Daoy (cell line): Measurements from ENCODE around the gene FXYD5. TPM values are rescaled to one million over a fixed set of nuclear protein-coding genes. Genes with fewer than 3 reads are reported as not detected.
"Not testable (repeated sequence)": the region's sequence is repeated elsewhere in the genome, so short reads cannot be mapped to it uniquely, and the experiment has no call there.

Experiments used
- DNase-seq: peaks from one replicate; pipeline ENCODE4 v3.0.0-alpha.2; 2015; ENCODE audit warnings: low read depth
- total RNA-seq: library from RNA; depleted of rRNA; stranded (reverse); fragments of >200 nt; shearing (Covaris generic); gene quantifications from 2 replicates; pipeline ENCODE4 v1.2.3, GENCODE V29; 2014

FXYD5 gene
- total RNA-seq, 1 experiment from 2014 or later = 62.1 TPM

- DNase-seq = no peak
These were observed 17.4 kb upstream of the FXYD5 start for GRCh38 chr19:35136977-35137702.

DNA sequence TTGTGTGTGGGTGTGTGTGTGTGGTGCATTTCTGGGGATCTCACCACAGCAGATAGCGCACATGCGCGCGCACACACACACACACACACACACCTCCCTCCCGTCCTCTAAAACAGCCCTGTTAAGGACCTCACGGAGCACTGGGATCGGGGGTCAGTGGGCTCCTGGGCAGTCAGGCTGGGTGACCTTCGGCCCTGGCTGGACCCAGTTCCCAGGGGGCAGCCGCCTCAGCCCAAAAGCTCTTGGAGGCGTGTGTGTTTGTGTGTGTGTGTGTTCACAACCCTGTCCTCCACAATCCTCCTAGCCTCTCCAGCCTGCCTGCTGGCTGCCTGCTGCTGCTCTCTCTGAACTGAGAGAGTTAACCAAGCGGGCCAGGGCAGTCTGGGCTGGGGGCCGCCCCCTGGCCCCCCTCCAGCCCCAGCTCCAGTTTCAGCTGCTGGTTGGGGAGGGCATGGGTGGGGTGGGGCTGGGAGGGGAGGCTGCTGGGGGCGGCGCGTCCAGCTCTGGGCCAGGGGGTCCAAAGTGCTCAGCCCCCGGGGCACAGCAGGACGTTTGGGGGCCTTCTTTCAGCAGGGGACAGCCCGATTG lies 16.1 kb upstream of the FXYD5 start, which contains the start of gene FXYD1:
Gene FXYD1, plus strand, starts transcription at position 520 of the 588 bp plus-strand sequence. CDS start 1,256 bp downstream, outside the sequence.
- DNase-seq = no peak

DNA sequence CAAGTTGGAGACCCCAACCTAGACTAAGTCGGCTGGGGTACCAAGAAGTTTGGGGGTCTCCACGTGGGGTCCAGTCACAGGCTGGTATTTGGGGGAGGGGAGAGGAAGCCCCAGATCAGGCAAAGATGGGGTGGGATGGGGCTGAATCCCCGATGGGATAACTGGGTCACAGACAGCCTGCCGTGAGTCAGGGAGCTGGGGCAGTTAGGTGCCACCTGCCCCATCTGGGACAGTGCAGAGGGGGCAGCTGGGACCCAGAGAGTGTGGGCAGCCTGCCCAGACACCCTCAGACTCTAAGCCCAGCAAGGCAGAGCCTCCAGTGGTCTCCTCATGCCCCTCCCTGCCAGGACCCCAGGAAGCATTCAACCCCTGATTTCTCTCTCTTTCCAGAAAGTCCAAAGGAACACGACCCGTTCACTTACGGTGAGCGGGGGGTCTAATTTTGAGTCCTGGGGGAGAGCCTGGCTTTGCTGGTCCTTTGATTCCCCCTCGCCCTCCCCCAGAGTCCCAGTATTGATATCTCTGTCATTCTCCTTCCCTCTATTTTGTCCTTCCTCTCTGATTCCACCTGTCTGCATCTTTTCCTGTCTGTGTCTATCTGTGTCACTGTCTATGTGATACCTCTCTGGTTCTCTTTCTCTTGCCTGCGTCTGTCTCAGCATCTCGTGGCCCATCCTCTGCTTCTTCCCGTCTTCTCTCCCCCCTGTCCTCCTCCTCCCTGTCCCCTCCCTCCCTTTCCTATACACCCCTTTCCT lies 14.2 kb upstream of the FXYD5 start:
- DNase-seq = no peak

GRCh38 chr19:35140962-35141836 lies 13.3 kb upstream of the FXYD5 start:
- peak; percentile 94 for DNase-seq

- DNase-seq = no peak
These were observed 12.5 kb upstream of the FXYD5 start for GRCh38 chr19:35141837-35142605.

DNA sequence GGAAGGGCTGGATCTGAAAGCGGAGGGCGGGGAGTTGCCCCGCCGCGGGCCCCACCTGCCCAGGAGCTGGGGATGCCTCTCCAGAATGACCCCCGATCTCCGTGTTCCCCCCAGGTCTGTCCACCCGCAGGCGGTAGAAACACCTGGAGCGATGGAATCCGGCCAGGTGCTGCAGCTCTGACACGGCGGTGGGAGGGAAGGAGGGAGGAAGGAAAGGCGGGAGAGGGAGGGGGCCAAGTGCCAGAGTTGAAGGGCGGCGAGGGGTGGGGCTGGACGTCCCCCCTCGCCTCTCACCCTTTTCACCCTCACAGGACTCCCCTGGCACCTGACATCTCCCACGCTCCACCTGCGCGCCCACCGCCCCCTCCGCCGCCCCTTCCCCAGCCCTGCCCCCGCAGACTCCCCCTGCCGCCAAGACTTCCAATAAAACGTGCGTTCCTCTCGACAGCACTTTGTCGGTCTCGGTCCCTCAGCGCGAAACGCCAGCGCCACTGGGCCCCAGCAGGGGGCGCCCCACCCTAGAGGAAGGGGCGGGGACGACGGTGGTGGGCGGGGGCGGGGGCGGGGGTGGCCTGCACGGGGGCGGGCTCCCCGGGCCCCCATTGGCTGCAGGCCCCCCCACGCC lies 11.8 kb upstream of the FXYD5 start:
- peak; percentile 66 for DNase-seq

GRCh38 chr19:35143231-35143715 lies 11.3 kb upstream of the FXYD5 start, which contains the start of gene FXYD7:
Gene FXYD7 (plus strand): TSS chr19:35143255. CDS start chr19:35143334, 79 bp downstream.
- DNase-seq = no peak

DNA sequence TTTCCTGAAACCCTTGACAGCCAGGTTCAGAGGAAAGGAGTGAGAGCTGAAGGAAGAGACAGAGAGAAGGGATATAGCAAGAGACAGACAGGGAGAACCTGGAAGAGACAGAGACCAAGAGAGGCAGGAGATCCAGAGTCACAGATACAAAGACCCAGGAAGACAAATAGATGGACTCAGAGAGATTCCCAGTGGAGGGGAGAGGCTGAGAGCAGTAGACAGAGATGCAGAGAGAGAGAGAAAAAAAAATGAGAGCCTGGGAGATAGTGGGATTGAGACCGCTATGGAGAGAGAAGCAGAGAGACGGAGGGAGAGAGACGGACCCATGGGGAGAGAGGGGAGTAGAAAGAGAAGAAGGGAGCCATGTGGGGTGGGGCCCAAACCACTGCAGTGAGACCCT lies 10.7 kb upstream of the FXYD5 start:
- DNase-seq = no peak

DNA sequence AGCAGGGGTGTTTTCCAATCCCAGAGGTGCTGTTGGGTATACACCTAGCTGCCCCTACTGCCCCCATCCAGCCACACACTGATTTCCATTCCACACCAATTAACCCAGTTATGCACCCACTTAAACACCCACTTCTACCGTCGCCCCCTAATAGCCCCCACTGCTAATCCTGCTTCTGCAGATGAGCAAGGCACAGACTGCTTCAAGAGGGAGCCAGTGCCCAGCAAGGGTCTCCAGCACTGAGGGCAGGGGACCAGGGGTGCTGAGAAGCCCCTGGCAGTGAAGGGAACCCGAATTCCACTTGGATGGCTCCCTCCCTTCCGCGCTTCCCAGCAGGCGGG lies 10.3 kb upstream of the FXYD5 start:
- DNase-seq = no peak

DNA sequence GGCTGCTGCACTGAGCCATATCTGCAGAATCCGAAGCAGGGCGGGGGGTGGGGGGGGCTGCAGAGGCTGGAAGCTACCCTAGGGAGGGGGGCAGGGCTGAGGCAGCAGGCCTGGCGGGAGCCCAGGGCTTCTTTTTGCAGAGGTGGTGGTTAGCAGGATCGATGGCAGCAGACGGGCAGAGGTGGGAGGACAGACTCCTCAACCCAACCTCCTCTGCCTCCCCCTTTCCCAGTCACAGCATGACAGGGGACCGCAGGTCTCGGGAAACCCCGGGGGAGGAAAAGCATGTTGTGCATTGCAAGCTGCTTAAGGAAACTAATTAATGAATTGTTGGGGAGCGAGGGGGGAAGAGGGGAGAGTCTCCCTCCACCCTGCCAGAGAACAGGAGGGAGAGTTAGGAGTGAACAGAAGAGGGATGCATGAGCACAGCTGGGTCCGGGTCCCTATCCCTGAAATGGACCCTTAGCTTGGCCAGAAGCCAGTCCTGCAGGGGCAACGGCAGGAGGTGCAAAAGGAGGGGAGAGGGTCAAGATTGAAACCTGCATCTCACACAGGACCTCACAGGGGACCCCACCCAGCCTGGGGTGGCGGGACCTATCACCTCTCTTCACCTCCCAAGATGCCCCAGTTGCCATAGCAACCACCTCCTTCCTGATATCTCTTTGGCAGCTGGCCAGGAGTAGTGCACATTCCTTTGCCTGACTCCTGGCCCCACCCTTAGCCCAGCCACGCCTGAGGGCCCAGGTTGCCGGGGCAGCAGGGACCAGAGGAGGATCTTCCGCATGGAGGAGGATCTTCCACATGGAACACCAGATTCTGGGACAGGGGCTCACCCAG lies 9.7 kb upstream of the FXYD5 start:
- DNase-seq = peak; percentile 68

- no peak for DNase-seq
These were observed 7.6 kb upstream of the FXYD5 start for GRCh38 chr19:35146746-35147459.

- no peak for DNase-seq
These were observed 5.1 kb upstream of the FXYD5 start for GRCh38 chr19:35149463-35149862.

- DNase-seq = no peak
These were observed 4.1 kb upstream of the FXYD5 start for GRCh38 chr19:35150445-35150844.

DNA sequence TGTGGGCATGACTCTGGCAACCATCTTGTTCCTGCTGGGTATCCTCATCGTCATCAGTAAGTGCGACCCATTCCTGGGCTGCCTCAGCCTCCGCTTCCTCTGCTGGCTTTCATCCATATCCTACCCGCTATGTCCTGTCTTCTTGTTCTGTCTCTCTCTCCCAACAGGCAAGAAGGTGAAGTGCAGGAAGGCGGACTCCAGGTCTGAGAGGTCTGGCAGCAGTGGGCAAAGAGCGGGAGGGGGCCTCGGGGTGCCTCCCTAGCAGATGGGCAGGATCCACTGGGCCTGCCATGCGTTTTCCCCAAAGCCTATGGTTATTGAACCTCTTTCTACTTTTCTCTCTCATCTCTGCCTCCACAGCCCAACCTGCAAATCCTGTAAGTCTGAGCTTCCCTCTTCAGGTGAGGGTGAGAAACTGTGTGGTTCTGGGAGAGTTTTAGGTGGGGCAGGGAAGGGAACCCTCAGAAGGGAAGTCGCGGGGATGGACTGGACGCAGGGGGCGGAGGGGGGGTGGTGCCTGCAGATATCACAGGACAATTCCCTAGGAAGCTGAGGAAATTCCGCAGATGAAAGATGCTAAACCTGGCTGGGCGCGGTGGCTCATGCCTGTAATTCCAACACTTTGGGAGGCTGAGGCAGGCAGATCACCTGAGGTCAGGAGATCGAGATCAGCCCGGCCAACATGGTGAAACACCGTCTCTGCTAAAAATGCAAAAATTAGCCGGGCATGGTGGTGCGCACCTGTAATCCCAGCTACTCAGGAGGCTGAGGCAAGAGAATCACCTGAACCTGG lies 3.1 kb upstream of the FXYD5 start:
- no peak for DNase-seq

DNA sequence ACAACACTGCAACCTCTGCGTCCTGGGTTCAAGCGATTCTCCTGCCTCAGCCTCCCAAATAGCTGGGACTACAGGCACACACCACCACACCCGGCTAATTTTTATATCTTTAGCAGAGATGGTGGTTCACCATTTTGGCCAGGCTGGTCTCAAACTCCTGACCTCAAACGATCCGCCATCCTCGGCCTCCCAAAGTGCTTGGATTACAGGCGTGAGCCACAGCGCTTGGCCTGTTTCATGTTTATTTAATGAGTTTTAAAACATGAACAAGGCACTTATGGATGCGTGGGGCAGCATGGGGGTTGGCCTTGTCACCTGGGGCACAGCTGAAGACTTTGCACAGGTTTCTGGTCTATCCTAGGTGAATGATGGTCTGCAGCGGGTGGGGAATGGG lies 1.4 kb upstream of the FXYD5 start:
- not testable (repeated sequence) for DNase-seq

DNA sequence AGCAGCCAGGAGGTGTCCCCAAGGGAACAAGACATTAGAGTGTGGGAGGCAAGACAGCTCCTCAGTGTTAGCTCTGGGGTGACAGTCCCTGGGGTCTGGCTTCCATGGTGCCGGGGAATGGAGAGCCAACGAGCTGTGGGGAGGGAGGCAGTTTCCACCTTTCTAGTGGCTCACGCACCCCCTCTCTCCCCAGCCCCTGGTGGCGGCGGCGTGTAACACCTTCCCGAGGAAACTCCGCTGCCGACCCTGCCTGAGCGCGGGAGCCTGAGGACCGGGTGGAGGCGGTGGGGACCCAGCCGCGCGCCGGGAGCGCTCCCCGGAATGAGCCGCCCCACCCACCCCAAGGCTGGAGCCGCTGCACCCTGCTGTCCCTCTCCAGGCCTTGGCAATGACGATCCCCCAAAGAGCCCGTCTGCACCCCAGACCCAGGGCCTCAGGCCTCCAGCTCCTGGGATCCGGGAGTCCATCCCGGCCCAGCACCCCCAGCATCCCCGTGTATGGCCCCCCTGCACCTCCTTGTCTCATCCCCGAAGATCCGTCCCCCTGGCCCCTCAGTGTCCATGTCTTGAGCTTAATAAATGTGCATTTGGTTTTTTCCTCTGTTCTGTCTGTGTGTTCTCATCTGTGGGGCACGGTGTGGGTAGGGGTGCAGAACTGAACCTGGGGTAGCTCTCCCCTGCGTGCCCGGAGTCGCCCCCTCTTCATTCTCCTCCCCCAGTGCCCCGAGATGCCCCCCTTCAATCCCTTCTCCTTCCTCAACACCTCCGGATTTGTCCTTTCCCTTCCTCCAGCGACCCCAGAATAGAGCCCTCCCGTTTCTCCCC lies 622 bp upstream of the FXYD5 start:
- peak; percentile 63 for DNase-seq

- DNase-seq = no peak
These were observed 906 bp downstream of the FXYD5 start for GRCh38 chr19:35155441-35155840.
